Duodenal mucosa (tissue), 2 donors: ENCODE measurements around the gene HLCS.
A peak's percentile ranks its signal among the peaks of the same experiment; 100 is the strongest.

Experiments used
- H3K27ac ChIP-seq: one replicate; pipeline ENCODE4 v1.7.0; 2013; ENCODE audit warnings: low read depth, low read length
- H3K27me3 ChIP-seq, 2 donors: one replicate each; pipeline ENCODE4 v1.7.0; 2013; ENCODE audit warnings: low read length in 2 of 2, control low read depth in 1 of 2; ENCODE audit not compliant: insufficient read depth in 2 of 2, control insufficient read depth in 1 of 2
- H3K36me3 ChIP-seq, 2 donors: one replicate each; pipeline ENCODE4 v1.7.0; 2013; ENCODE audit warnings: low read length in 2 of 2, control low read depth in 1 of 2; ENCODE audit not compliant: insufficient read depth in 2 of 2, control insufficient read depth in 1 of 2
- H3K4me1 ChIP-seq, 2 donors: one replicate each; pipeline ENCODE4 v1.7.0; 2013; ENCODE audit warnings: low read length in 2 of 2, control low read depth in 1 of 2; ENCODE audit not compliant: insufficient read depth in 2 of 2, control insufficient read depth in 1 of 2
- H3K4me3 ChIP-seq, 2 donors: one replicate each; pipeline ENCODE4 v1.7.0; 2013; ENCODE audit warnings: low read length in 2 of 2, low read depth in 1 of 2
- H3K9ac ChIP-seq, 2 donors: one replicate each; pipeline ENCODE4 v1.7.0; 2013; ENCODE audit warnings: low read length in 2 of 2, low read depth in 1 of 2
- H3K9me3 ChIP-seq, 2 donors: one replicate each; pipeline ENCODE4 v1.7.0; 2013; ENCODE audit warnings: low read length in 2 of 2, control low read depth in 1 of 2; ENCODE audit not compliant: control insufficient read depth in 1 of 2

Gene HLCS

DNA sequence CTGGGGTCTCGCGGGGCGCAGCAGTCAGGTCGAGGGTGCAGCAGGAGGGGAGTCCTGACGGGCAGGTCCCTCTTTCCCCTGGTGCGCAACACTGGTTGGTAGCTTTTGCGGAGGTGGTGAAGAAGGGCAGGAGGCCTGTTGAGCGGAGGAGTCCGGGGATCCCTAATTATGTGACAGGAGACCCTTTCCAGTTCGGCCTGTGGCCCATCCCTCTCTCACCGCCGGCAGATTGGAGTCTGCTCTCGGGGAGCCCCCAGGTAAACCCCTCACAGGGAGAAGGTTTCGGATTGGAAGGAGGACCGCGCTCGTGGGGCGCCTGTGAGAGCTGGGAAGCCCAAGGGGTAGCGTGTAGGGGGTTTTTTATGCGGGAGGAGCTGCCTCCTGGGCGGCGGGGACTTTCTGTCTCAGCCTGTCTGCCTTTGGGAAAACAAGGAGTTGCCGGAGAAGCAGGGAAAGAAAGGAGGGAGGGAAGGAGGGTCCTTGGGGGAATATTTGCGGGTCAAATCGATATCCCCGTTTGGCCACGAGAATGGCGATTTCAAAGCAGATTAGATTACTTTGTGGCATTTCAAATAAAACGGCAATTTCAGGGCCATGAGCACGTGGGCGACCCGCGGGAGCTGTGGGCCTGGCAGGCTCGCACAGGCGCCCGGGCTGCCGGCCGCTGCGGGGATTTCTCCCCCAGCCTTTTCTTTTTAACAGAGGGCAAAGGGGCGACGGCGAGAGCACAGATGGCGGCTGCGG is 258.0 kb downstream of the HLCS start:
- Histone ChIP-seq H3K36me3 (no peaks in the 10 kb centered on the region), H3K4me3 (no peak overlapping the region), H3K27ac (no peak overlapping the region), H3K9me3 (no peaks in the 10 kb centered on the region), H3K4me1 (peaks cover 14 to 23% of the 10 kb centered on the region in 2 donors), H3K9ac (no peak overlapping the region), H3K27me3 (peaks cover 86 to 98% of the 10 kb centered on the region in 2 donors)

DNA sequence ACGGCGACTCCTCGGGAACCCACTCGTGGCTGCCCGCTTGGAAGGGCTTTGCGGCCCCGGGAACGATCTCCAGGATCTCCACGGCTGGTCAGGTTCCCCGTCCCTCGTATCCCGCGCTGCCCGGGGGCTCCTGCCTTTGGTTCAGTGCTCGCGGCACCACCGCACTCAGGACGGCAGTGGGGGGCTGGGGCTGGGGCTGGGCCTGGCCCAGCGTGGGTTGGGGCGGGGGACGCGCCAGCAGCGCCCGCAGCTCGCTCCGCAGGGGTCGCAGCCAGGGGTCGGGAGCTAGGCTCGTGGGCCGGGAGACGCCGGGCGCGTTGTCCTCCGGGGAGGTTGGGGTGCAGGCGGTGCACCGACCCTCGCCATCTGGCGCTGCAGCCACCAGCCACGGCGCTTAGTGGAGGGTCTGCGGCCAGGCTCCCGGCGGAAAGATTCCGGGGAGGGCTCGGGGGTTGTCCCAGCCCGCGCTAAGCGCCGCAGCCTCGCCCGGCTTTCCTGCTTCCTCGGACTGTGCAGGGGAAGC is 258.6 kb downstream of the HLCS start:
- Histone ChIP-seq H3K4me3 (no peak overlapping the region), H3K27ac (no peak overlapping the region), H3K36me3 (no peaks in the 10 kb centered on the region), H3K27me3 (peaks cover 88 to 98% of the 10 kb centered on the region in 2 donors), H3K9me3 (no peaks in the 10 kb centered on the region), H3K9ac (no peak overlapping the region), H3K4me1 (peaks cover 14 to 23% of the 10 kb centered on the region in 2 donors)

DNA sequence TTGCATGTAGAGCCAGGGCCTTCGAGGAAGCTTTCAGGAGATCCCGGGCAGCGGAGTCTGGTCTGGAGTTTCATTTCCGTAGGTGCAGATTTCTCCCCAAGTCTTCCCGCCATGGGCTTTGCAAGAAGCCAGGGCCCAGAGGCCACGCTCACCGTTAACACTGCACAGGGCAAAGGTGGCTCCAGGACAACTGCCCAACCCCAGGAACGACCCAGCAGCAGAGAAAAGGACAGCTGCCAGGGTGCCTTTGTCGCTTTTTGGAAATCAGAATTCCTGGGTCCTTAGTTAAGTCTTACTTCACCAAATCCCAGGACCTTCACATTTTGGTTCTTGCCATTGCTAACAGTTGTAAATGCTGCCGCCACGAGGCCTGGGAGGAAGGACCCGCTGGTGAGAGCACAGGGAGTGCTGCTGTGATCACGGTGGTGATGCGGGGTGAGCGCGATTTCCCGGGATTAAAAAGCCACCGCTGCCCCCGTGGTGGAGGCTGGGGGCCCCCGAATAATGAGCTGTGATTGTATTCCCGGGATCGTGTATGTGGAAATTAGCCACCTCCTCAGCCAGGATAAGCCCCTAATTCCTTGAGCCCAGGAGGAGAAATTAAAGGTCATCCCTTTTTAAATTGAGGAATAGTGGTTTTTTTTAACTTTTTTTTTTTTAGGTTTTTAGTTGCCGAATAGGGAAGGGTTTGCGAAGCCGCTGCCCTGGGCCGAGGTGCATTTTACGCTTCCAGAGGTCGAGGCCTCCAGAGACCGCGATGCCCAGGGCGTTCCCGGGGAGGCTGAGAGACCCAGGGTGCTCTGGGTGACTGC is 259.3 kb downstream of the HLCS start:
- H3K9me3 ChIP-seq: no peaks in the 10 kb centered on the region
- H3K27me3 ChIP-seq: peaks cover 89 to 98% of the 10 kb centered on the region in 2 donors
- H3K36me3 ChIP-seq: no peaks in the 10 kb centered on the region
- peaks cover 14 to 23% of the 10 kb centered on the region in 2 donors for H3K4me1 ChIP-seq
- H3K4me3 ChIP-seq: no peak overlapping the region
- H3K27ac ChIP-seq: no peak overlapping the region
- H3K9ac ChIP-seq: no peak overlapping the region

DNA sequence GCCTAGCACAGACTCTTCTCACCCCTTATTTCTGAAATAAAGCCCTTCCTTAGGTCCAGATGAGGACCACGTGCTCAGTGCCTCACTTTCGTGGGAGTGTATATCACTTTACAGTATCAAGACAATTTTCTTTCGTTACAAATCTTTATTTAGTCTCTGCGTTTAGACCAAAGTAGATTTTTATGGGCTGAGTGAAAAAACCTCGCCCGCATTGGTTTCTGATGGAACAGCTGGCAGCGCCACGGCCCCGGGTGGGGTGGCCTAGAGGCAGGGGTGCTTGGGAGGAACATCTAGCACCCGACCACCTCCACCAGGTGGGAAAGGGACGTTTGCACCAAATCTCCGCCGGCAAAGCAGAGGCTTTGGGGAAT is 260.0 kb downstream of the HLCS start:
- Histone ChIP-seq H3K27me3 (peaks cover 93 to 99% of the 10 kb centered on the region in 2 donors), H3K9ac (no peak overlapping the region), H3K36me3 (no peaks in the 10 kb centered on the region), H3K9me3 (no peaks in the 10 kb centered on the region), H3K4me3 (no peak overlapping the region), H3K27ac (no peak overlapping the region), H3K4me1 (peaks cover 14 to 23% of the 10 kb centered on the region in 2 donors)

DNA sequence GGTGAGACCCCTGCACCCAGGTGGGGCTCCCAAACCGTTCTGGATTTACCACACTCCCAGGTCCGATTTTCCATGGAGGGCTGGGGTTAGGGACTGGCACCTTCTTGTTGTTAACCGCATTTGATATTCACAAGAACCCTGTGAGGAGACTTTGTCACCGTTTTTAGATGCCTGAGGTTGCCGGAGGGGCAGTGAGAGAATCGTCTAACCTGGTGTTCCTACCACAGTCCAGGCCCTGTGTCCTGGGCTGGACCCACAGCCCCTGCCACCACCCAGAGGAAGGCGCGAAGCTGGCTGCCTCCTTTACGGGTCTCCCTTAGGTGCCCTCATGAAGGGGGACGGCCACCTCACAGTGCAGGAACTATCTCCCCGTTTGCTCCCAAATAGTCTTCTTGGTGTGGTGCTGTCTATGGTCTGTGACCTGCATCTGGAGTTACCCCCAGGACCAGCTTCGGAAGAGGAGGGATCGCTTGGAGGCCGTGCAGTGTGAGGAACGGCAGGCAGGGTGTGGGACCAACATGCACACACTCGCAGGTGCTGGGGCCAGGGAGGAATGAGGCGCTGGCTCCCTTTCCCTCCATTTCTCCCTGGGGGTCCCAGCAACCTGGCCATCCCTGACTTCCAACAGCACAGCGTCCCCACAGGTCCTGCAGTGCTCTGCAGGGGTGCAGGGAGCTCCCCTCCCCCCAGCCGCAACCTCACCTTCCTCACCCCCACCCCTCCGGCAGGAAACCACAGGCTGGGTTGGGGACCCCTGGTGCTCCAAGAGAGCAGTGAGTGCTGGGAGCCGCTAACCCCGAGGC is 260.6 kb downstream of the HLCS start:
- peaks cover 98 to 99% of the 10 kb centered on the region in 2 donors for H3K27me3 ChIP-seq
- no peak overlapping the region for H3K4me3 ChIP-seq
- H3K9ac ChIP-seq: no peak overlapping the region
- H3K27ac ChIP-seq: no peak overlapping the region
- no peaks in the 10 kb centered on the region for H3K9me3 ChIP-seq
- H3K36me3 ChIP-seq: no peaks in the 10 kb centered on the region
- peaks cover 14 to 27% of the 10 kb centered on the region in 2 donors for H3K4me1 ChIP-seq

DNA sequence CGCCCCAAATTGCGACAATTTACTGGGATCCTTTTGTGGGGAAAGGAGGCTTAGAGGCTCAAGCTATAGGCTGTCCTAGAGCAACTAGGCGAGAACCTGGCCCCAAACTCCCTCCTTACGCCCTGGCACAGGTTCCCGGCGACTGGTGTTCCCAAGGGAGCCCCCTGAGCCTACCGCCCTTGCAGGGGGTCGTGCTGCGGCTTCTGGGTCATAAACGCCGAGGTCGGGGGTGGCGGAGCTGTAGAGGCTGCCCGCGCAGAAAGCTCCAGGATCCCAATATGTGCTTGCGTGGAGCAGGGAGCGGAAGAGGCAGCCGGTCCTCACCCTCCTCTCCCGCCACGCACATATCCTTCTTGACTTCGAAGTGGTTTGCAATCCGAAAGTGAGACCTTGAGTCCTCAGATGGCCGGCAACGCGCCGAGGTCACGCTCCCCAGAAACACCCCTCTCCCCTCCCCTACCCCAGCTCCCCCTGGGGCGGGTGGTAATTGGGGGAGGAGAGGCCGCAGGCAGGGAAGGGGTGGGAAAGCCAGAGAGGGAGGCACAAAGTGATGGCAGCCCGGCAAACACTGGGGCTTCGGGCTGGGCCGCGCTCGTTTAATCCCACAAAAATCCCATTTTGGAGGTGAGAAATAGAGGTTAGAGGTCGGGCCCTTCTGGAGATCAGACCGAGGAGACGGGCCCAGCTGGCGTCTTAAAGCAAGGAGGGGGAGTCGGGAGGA is 261.4 kb downstream of the HLCS start:
- H3K4me3 ChIP-seq: no peak overlapping the region
- H3K4me1 ChIP-seq: peaks cover 18 to 30% of the 10 kb centered on the region in 2 donors
- no peak overlapping the region for H3K9ac ChIP-seq

DNA sequence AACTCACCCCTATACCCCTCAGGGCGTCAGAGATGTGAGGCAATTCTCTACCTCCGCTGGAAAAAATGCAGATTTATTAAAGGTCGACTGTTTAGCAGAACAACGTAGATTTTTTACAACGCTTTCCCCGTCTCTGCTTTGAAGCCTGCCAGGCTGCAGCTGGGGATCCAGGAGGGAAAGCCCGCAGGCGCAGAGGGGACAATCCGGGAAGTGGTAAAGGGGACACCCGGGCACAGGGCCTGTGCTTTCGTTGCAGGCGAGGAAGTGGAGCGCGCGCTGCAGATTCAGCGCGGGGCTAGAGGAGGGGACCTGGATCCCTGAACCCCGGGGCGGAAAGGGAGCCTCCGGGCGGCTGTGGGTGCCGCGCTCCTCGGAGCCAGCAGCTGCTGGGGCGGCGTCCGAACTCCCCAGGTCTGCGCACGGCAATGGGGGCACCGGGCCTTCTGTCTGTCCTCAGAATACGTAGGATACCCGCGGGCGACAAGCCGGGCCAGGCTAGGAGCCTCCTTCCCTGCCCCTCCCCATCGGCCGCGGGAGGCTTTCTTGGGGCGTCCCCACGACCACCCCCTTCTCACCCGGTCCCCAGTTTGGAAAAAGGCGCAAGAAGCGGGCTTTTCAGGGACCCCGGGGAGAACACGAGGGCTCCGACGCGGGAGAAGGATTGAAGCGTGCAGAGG is 262.1 kb downstream of the HLCS start:
- Histone ChIP-seq H3K4me3 (no peak overlapping the region), H3K9ac (no peak overlapping the region)

More for the DNA sequence above, 261.4 kb downstream of the HLCS start:
- Histone ChIP-seq H3K27me3 (peaks cover 99% of the 10 kb centered on the region in 2 donors), H3K27ac (no peak overlapping the region), H3K36me3 (no peaks in the 10 kb centered on the region), H3K9me3 (no peaks in the 10 kb centered on the region)

DNA sequence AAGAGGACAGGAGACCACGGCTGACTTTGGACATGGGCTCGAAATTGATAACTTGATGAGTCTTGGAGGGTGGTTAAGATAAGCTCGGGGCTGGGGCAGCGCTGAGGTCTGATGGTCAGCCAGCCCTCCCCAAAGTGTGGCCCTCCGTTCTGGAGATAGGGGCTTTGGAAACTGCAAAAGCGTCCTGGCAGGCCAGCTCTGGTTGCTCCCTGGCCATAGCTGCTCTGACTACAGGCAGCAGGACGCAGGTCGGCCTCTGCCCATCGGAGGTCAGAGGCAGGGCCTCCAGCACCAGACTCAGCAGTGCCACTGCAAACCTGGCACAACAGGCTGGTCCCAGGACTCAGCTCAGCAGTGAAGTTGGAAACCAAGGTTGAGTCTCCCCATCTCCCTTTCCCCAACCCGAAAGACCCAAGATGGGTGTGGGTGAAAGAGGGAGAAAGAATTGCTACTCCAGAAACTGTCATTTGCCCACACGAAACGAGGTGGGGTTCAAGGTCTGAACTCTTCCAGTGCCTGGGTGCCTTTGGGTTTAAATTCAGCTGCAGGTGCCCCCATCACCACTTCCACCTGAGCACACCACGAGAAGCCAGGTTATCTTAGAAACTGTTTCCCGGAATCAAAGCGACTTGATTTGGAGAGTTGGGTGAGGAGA is 262.7 kb downstream of the HLCS start:
- Histone ChIP-seq H3K4me1 (peaks cover 18 to 22% of the 10 kb centered on the region in 2 donors), H3K27ac (no peak overlapping the region), H3K36me3 (no peaks in the 10 kb centered on the region), H3K9me3 (no peaks in the 10 kb centered on the region), H3K27me3 (peaks cover 91 to 96% of the 10 kb centered on the region in 2 donors), H3K4me3 (no peak overlapping the region), H3K9ac (no peak overlapping the region)

More for the DNA sequence above, 262.1 kb downstream of the HLCS start:
- H3K36me3 ChIP-seq: no peaks in the 10 kb centered on the region
- H3K27me3 ChIP-seq: peaks cover 98 to 99% of the 10 kb centered on the region in 2 donors
- H3K9me3 ChIP-seq: no peaks in the 10 kb centered on the region
- H3K4me1 ChIP-seq: peaks cover 18 to 28% of the 10 kb centered on the region in 2 donors
- H3K27ac ChIP-seq: peak overlapping the region; percentile 10
